GM12878 (cell line): ENCODE data around the gene THAP5. TPM values are rescaled to one million over a fixed set of nuclear protein-coding genes. Genes with fewer than 3 reads are reported as not detected.
A peak's percentile ranks its signal among the peaks of the same experiment; 100 is the strongest.

Experiments
- E4F1 ChIP-seq: fragments of 450-650 bp; IDR thresholded peaks from 2 replicates; pipeline ENCODE4 v1.6.1; 2018; ENCODE audit warnings: borderline replicate concordance, mild to moderate bottlenecking; ENCODE audit not compliant: partially characterized antibody
- MTA3 ChIP-seq: IDR thresholded peaks from 2 replicates; pipeline ENCODE4 v1.6.1; 2012; ENCODE audit warnings: low read length, inconsistent platforms, borderline replicate concordance
- POLR2AphosphoS5 ChIP-seq: IDR thresholded peaks from 2 replicates; pipeline ENCODE4 v1.6.1; 2011; ENCODE audit warnings: mild to moderate bottlenecking, low read length, inconsistent platforms
- RCOR1 ChIP-seq: conservative IDR thresholded peaks from 2 replicates; pipeline ENCODE4 v1.6.1; 2012; ENCODE audit warnings: low read depth, low read length, improper control_type of control experiment
- SIN3A ChIP-seq: IDR thresholded peaks from 2 replicates; pipeline ENCODE4 v1.6.1; 2012; ENCODE audit warnings: low read depth, low read length, improper control_type of control experiment
- SMC3 ChIP-seq: IDR thresholded peaks from 2 replicates; pipeline ENCODE4 v1.6.1; 2011; ENCODE audit warnings: low read length, improper control_type of control experiment, borderline replicate concordance
- polyA plus RNA-seq, 11 experiments: library from polyadenylated mRNA; depleted of rRNA in 4 of 11; unstranded in 6 of 11; stranded (reverse) in 5 of 11; fragments of >200 nt; fragmentation: Nextera tagmentation in 4 of 11; fragmentation: Illumina TruSeq in 1 of 11; extraction: Ambion mirVana in 4 of 11; extraction: Trizol in 1 of 11; gene quantifications; 1 replicate in 1 of 11; 2 replicates in 10 of 11; pipeline versions ENCODE4 v1.2.1 to v1.2.3, GENCODE V29; 2011 to 2016; ENCODE audit warnings: inconsistent platforms in 2 of 11, missing spikeins in 2 of 11, low read depth in 1 of 11
- total RNA-seq, 4 experiments: library from RNA; depleted of rRNA in 3 of 4; stranded (reverse); fragments of >200 nt in 3 of 4; fragmentation: Illumina TruSeq in 1 of 4; extraction: Trizol in 1 of 4; gene quantifications; 2 replicates each; pipeline versions ENCODE4 v1.2.1 to v1.2.3, GENCODE V29; 2013 to 2021
- TF ChIP-seq, protein P1 (sequence below), 3 experiments: IDR thresholded peaks in 2 of 3; conservative IDR thresholded peaks in 1 of 3; 2 replicates each; pipeline ENCODE4 v1.5.1; 2011; ENCODE audit warnings: low read depth in 3 of 3, low read length in 3 of 3, mild to moderate bottlenecking in 3 of 3, control low read depth in 2 of 3, moderate library complexity in 2 of 3, inconsistent platforms in 1 of 3, mixed read lengths in 1 of 3; ENCODE audit not compliant: control insufficient read depth in 2 of 3, insufficient read depth in 1 of 3; ENCODE audit errors: extremely low read depth in 1 of 3

The THAP5 gene
- total and polyA plus RNA-seq, 10 of the 15 experiments (the other 5 are each of a cell fraction or from before 2014, with no cell fraction given), result 13.0 to 47.7 (median 24.2) TPM

DNA sequence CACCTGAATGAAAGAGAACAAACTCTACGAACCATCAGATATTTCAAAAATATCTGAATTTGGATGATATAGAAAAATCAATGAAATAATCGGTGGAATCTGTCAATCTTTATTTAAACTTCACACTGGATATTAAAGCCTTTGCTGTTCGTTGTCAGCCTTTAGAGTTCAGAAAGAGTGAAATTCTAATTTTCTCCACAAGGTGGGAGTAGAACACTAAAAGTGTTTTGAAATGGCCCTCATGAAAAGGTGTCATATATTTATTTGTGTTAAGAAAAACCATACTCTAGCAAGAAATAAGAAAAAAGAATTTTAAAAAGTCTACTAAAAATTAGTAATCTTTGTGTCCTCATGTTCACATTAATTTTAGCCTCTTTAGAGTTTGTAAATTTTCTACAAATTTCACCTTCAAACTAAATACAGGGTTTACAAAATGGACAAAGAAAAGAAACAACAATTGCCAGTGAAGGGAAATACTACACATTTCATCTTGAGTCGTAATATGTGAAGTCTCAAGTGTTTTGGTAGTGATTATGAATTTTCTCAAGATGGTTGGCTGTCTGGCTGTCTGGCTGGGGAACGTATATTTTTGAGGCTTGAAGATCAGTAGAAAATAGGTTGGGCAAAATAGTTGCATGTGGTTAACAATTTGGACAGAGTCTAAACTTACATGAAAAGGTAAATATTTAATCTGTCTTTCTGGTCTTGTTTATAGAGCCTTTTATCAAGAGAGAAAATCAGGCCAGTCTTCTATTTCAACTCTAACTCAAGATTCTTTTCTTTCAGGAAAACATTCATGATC is 43.8 kb upstream of the THAP5 start (continued):
- TF ChIP-seq, protein P1, sequence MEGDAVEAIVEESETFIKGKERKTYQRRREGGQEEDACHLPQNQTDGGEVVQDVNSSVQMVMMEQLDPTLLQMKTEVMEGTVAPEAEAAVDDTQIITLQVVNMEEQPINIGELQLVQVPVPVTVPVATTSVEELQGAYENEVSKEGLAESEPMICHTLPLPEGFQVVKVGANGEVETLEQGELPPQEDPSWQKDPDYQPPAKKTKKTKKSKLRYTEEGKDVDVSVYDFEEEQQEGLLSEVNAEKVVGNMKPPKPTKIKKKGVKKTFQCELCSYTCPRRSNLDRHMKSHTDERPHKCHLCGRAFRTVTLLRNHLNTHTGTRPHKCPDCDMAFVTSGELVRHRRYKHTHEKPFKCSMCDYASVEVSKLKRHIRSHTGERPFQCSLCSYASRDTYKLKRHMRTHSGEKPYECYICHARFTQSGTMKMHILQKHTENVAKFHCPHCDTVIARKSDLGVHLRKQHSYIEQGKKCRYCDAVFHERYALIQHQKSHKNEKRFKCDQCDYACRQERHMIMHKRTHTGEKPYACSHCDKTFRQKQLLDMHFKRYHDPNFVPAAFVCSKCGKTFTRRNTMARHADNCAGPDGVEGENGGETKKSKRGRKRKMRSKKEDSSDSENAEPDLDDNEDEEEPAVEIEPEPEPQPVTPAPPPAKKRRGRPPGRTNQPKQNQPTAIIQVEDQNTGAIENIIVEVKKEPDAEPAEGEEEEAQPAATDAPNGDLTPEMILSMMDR (IDR thresholded peaks at IDR 0.05 in 2 of 3, conservative IDR thresholded peaks at IDR 0.05 in 1 of 3; ENCODE audit: control insufficient read depth in 2 of 3, extremely low read depth in 1 of 3, insufficient read depth in 1 of 3, low read depth in 3 of 3, low read length in 3 of 3), result peak; percentile 46 to 71 (median 50); a peak in 5 of 6 replicates
- TF ChIP-seq SMC3 (peak; percentile 50; the same call in 1 of the 2 replicates), SIN3A (no peak), E4F1 (no peak), POLR2AphosphoS5 (no peak), MTA3 (no peak), RCOR1 (no peak)
